ENCODE data around the gene C1GALT1.
"Not testable (repeated sequence)": the region's sequence is repeated elsewhere in the genome, so short reads cannot be mapped to it uniquely, and the experiment has no call there.

The C1GALT1 gene

GRCh38 chr7:7173956-7174632, 8.2 kb upstream of the C1GALT1 start:
- no peak for DNase-seq

GRCh38 chr7:7175075-7175695, 7.2 kb upstream of the C1GALT1 start:
- DNase-seq, result no peak

GRCh38 chr7:7176406-7177043, 5.8 kb upstream of the C1GALT1 start:
- DNase-seq, result no peak

GRCh38 chr7:7177044-7177517, 5.3 kb upstream of the C1GALT1 start:
- no peak for DNase-seq

- no peak for DNase-seq
Measured at GRCh38 chr7:7178081-7178480, 4.3 kb upstream of the C1GALT1 start.

- DNase-seq, result no peak
Measured at GRCh38 chr7:7178906-7179305, 3.4 kb upstream of the C1GALT1 start.

- DNase-seq, result no peak
Measured at GRCh38 chr7:7180725-7181449, 1.5 kb upstream of the C1GALT1 start.

- DNase-seq, result peak; percentile 75
Measured at GRCh38 chr7:7181519-7182155, 707 bp upstream of the C1GALT1 start.

GRCh38 chr7:7183061-7183837, 905 bp downstream of the C1GALT1 start:
- peak; percentile 40 for DNase-seq

GRCh38 chr7:7183838-7184463, 1.6 kb downstream of the C1GALT1 start:
- DNase-seq, result no peak

- DNase-seq, result no peak
Measured at GRCh38 chr7:7185371-7185989, 3.1 kb downstream of the C1GALT1 start.

- DNase-seq, result no peak
Measured at GRCh38 chr7:7188091-7188490, 5.7 kb downstream of the C1GALT1 start.

GRCh38 chr7:7188742-7189141, 6.4 kb downstream of the C1GALT1 start:
- DNase-seq, result no peak

GRCh38 chr7:7190142-7190541, 7.8 kb downstream of the C1GALT1 start:
- no peak for DNase-seq

- DNase-seq, result no peak
Measured at GRCh38 chr7:7191137-7191536, 8.8 kb downstream of the C1GALT1 start.

- DNase-seq, result not testable (repeated sequence)
Measured at GRCh38 chr7:7192798-7193788, 10.7 kb downstream of the C1GALT1 start.

GRCh38 chr7:7199592-7199991, 17.2 kb downstream of the C1GALT1 start:
- not testable (repeated sequence) for DNase-seq

- DNase-seq, result not testable (repeated sequence)
Measured at GRCh38 chr7:7200255-7200654, 17.9 kb downstream of the C1GALT1 start.

- DNase-seq, result no peak
Measured at GRCh38 chr7:7201578-7202374, 19.4 kb downstream of the C1GALT1 start.
